K562 (cell line): ENCODE measurements around the gene LY6G6F. TPM values are rescaled to one million over a fixed set of nuclear protein-coding genes. Genes with fewer than 3 reads are reported as not detected.

Experiments
- BRD4 ChIP-seq: fragments of 200-600 bp; sonication (generic); IDR thresholded peaks from 2 replicates; pipeline ENCODE4 v1.6.1; 2017; ENCODE audit warnings: inconsistent platforms
- CHD1 ChIP-seq: fragments of 200-600 bp; sonication (generic); IDR thresholded peaks from one replicate; pipeline ENCODE4 v1.6.1; 2012; ENCODE audit warnings: mild to moderate bottlenecking, moderate library complexity, low read length, inconsistent platforms
- DACH1 ChIP-seq: fragments of 450-650 bp; IDR thresholded peaks from 2 replicates; pipeline ENCODE4 v1.6.1; 2018; ENCODE audit not compliant: partially characterized antibody
- DDX20 ChIP-seq: fragments of 450-650 bp; IDR thresholded peaks from 2 replicates; pipeline ENCODE4 v1.6.1; 2016; ENCODE audit warnings: missing genetic modification characterization, low read depth, mild to moderate bottlenecking, missing compliant biosample characterization, moderate library complexity
- NCOA6 ChIP-seq: fragments of 450-650 bp; IDR thresholded peaks from 2 replicates; pipeline ENCODE4 v1.6.1; 2017; ENCODE audit warnings: mild to moderate bottlenecking
- PRPF4 ChIP-seq: fragments of 200-400 bp; formaldehyde crosslinking; IDR thresholded peaks from one replicate; pipeline ENCODE4 v1.6.1; 2017; ENCODE audit warnings: low read length, low read depth, mild to moderate bottlenecking; ENCODE audit not compliant: insufficient read depth, poor library complexity, severe bottlenecking
- SIN3A ChIP-seq, 2 experiments: fragments of 150-350 bp in 1 of 2; IDR thresholded peaks; 2 replicates each; pipeline ENCODE4 v1.6.1; 2011 to 2016; ENCODE audit warnings: borderline replicate concordance in 2 of 2, low read depth in 2 of 2, low read length in 2 of 2, mild to moderate bottlenecking in 2 of 2, moderate library complexity in 2 of 2; ENCODE audit not compliant: control insufficient read depth in 1 of 2
- SLC30A9 ChIP-seq: fragments of 250-450 bp; sonication (Bioruptor Pico); IDR thresholded peaks from 2 replicates; pipeline ENCODE4 v1.8.0; 2022; ENCODE audit warnings: mild to moderate bottlenecking, moderate library complexity
- SOX6 ChIP-seq: fragments of 450-650 bp; IDR thresholded peaks from 2 replicates; pipeline ENCODE4 v1.6.1; 2014; ENCODE audit warnings: mild to moderate bottlenecking
- TAF1 ChIP-seq: IDR thresholded peaks from 2 replicates; pipeline ENCODE4 v1.6.1; 2011; ENCODE audit warnings: mild to moderate bottlenecking, low read length, moderate library complexity; ENCODE audit not compliant: insufficient read depth, control insufficient read depth, severe bottlenecking; ENCODE audit errors: extremely low read depth
- TRIM24 ChIP-seq, 2 experiments: fragments of 450-650 bp; IDR thresholded peaks; 2 replicates each; pipeline ENCODE4 v1.6.1; 2016
- ZNF224 ChIP-seq: sonication (generic); formaldehyde crosslinking; IDR thresholded peaks from 2 replicates; pipeline ENCODE4 v1.8.0; 2022; ENCODE audit warnings: mild to moderate bottlenecking, missing genetic modification reagents
- ZNF408 ChIP-seq: fragments of 250-450 bp; sonication (Bioruptor Pico); IDR thresholded peaks from 2 replicates; pipeline ENCODE4 v1.4.0; 2020; ENCODE audit warnings: low read depth, mild to moderate bottlenecking, moderate library complexity
- ZNF561 ChIP-seq: fragments of 450-650 bp; formaldehyde crosslinking; conservative IDR thresholded peaks from 2 replicates; pipeline ENCODE4 v1.4.0; 2020; ENCODE audit warnings: mild to moderate bottlenecking, moderate library complexity
- ZSCAN32 ChIP-seq: fragments of 450-650 bp; formaldehyde crosslinking; IDR thresholded peaks from 2 replicates; pipeline ENCODE4 v1.4.0; 2020; ENCODE audit warnings: mild to moderate bottlenecking, moderate library complexity
- polyA plus RNA-seq, 8 experiments: library from polyadenylated mRNA; depleted of rRNA in 4 of 8; stranded (reverse) in 5 of 8; unstranded in 3 of 8; fragments of >200 nt; fragmentation: Nextera tagmentation in 2 of 8; fragmentation: Illumina TruSeq in 1 of 8; extraction: Ambion mirVana in 2 of 8; extraction: Trizol in 1 of 8; gene quantifications; 2 replicates each; pipeline versions ENCODE4 v1.2.1 to v1.2.3, GENCODE V29; 2011 to 2014; ENCODE audit warnings: inconsistent platforms in 1 of 8, missing spikeins in 1 of 8
- total RNA-seq, 7 experiments: library from RNA; depleted of rRNA in 6 of 7; stranded (reverse); fragments of >200 nt in 6 of 7; fragmentation: Illumina TruSeq in 2 of 7; extraction: Trizol in 2 of 7; gene quantifications; 2 replicates each; pipeline versions ENCODE4 v1.2.1 to v1.2.3, GENCODE V29; 2011 to 2021; ENCODE audit warnings: low replicate concordance in 1 of 7
- TF ChIP-seq, protein P1 (sequence below): fragments of 250-450 bp; sonication (Bioruptor Pico); IDR thresholded peaks from 2 replicates; pipeline ENCODE4 v1.5.0; 2021
- TF ChIP-seq, protein P2 (sequence below): fragments of 450-650 bp; formaldehyde crosslinking; IDR thresholded peaks from 2 replicates; pipeline ENCODE4 v1.4.0; 2020; ENCODE audit warnings: mild to moderate bottlenecking, moderate library complexity
- TF ChIP-seq, protein P3 (sequence below), 2 experiments: fragments of 450-650 bp in 1 of 2; sonication (generic) in 1 of 2; formaldehyde crosslinking in 1 of 2; IDR thresholded peaks in 1 of 2; conservative IDR thresholded peaks in 1 of 2; 2 replicates each; pipeline versions ENCODE4 v1.6.1 to v1.8.1; 2016 to 2023; ENCODE audit warnings: mild to moderate bottlenecking in 2 of 2, moderate library complexity in 2 of 2, inconsistent platforms in 1 of 2, missing genetic modification reagents in 1 of 2
- TF ChIP-seq, protein P4 (sequence below): conservative IDR thresholded peaks from 2 replicates; pipeline ENCODE4 v1.6.1; 2011; ENCODE audit warnings: low read depth, mild to moderate bottlenecking, low read length; ENCODE audit not compliant: control insufficient read depth
- TF ChIP-seq, protein P5 (sequence below): fragments of 450-650 bp; formaldehyde crosslinking; IDR thresholded peaks from 2 replicates; pipeline ENCODE4 v1.4.0; 2022; ENCODE audit warnings: mild to moderate bottlenecking, moderate library complexity
- TF ChIP-seq, protein P6 (sequence below): fragments of 250-450 bp; sonication (Bioruptor Pico); IDR thresholded peaks from 2 replicates; pipeline ENCODE4 v1.8.0; 2021; ENCODE audit warnings: borderline replicate concordance, mild to moderate bottlenecking, moderate library complexity; ENCODE audit not compliant: poor library complexity, severe bottlenecking

Gene LY6G6F
- total and polyA plus RNA-seq, 9 of the 15 experiments (the other 6 are each of a cell fraction or from before 2014, with no cell fraction given): 0.14 to 0.50 (median 0.28) TPM; not detected in 2

DNA sequence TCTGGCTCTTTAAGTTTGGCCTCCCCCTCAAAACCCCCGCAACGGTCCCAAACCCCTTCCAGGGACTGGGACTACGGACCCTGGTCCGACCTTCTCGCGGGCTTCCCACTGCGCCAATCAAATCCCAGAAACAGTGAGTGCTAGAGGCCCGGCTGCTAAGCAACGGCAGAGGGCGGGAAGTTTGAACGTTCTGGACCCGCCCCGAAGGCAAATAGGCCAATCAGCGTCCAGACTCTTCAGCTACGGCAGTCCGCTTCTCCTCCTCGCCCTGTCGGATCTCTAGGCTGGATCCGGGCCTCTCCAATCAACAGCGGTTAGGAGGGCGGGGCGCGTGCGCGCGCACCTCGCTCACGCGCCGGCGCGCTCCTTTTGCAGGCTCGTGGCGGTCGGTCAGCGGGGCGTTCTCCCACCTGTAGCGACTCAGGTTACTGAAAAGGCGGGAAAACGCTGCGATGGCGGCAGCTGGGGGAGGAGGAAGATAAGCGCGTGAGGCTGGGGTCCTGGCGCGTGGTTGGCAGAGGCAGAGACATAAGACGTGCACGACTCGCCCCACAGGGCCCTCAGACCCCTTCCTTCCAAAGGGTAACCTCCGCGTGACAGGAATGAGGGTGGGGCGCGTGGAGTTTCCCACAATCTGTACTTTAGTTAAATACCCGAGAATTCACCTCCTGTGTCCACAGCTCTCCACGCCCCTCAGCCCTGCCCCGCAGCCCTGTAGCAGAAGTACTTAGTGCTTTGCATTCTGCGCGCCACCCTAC, 33.2 kb downstream of the LY6G6F start, which contains the start of gene MSH5 (continued):
- TF ChIP-seq, protein P1, sequence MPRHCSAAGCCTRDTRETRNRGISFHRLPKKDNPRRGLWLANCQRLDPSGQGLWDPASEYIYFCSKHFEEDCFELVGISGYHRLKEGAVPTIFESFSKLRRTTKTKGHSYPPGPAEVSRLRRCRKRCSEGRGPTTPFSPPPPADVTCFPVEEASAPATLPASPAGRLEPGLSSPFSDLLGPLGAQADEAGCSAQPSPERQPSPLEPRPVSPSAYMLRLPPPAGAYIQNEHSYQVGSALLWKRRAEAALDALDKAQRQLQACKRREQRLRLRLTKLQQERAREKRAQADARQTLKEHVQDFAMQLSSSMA (CRISPR knock-in tag): peak; percentile 67
- TF ChIP-seq, protein P2, sequence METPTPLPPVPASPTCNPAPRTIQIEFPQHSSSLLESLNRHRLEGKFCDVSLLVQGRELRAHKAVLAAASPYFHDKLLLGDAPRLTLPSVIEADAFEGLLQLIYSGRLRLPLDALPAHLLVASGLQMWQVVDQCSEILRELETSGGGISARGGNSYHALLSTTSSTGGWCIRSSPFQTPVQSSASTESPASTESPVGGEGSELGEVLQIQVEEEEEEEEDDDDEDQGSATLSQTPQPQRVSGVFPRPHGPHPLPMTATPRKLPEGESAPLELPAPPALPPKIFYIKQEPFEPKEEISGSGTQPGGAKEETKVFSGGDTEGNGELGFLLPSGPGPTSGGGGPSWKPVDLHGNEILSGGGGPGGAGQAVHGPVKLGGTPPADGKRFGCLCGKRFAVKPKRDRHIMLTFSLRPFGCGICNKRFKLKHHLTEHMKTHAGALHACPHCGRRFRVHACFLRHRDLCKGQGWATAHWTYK (CRISPR knock-in tag): peak; percentile 39
- TF ChIP-seq DDX20 (tag): no peak
- TF ChIP-seq, protein P3, sequence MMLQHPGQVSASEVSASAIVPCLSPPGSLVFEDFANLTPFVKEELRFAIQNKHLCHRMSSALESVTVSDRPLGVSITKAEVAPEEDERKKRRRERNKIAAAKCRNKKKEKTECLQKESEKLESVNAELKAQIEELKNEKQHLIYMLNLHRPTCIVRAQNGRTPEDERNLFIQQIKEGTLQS (IDR thresholded peaks at IDR 0.05): no peak
- TF ChIP-seq, protein P3 (CRISPR knock-in tag; conservative IDR thresholded peaks at IDR 0.05): peak; percentile 79; the same call in 1 of the 2 replicates
- TF ChIP-seq NCOA6: no peak
- TF ChIP-seq, protein P4, sequence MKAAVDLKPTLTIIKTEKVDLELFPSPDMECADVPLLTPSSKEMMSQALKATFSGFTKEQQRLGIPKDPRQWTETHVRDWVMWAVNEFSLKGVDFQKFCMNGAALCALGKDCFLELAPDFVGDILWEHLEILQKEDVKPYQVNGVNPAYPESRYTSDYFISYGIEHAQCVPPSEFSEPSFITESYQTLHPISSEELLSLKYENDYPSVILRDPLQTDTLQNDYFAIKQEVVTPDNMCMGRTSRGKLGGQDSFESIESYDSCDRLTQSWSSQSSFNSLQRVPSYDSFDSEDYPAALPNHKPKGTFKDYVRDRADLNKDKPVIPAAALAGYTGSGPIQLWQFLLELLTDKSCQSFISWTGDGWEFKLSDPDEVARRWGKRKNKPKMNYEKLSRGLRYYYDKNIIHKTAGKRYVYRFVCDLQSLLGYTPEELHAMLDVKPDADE: no peak
- TF ChIP-seq ZNF408 (CRISPR knock-in tag): no peak
- peak in 1 of 2 experiments; percentile 89; a peak in 1 of 4 replicates for TF ChIP-seq SIN3A (IDR thresholded peaks at IDR 0.05; ENCODE audit: borderline replicate concordance in 2 of 2, control insufficient read depth in 1 of 2, low read depth in 2 of 2, low read length in 2 of 2)
- TF ChIP-seq TAF1: no peak
- TF ChIP-seq, protein P5, sequence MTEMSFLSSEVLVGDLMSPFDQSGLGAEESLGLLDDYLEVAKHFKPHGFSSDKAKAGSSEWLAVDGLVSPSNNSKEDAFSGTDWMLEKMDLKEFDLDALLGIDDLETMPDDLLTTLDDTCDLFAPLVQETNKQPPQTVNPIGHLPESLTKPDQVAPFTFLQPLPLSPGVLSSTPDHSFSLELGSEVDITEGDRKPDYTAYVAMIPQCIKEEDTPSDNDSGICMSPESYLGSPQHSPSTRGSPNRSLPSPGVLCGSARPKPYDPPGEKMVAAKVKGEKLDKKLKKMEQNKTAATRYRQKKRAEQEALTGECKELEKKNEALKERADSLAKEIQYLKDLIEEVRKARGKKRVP (CRISPR knock-in tag): no peak
- TF ChIP-seq, protein P6, sequence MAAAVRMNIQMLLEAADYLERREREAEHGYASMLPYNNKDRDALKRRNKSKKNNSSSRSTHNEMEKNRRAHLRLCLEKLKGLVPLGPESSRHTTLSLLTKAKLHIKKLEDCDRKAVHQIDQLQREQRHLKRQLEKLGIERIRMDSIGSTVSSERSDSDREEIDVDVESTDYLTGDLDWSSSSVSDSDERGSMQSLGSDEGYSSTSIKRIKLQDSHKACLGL: peak; percentile 59
- no peak for TF ChIP-seq SLC30A9
- peak; percentile 50; the same call in 1 of the 2 replicates for TF ChIP-seq ZNF561 (CRISPR knock-in tag)
- TF ChIP-seq CHD1: peak; percentile 96
- no peak for TF ChIP-seq PRPF4
- peak; percentile 24; the same call in 1 of the 2 replicates for TF ChIP-seq ZSCAN32
- peak; percentile 91 for TF ChIP-seq BRD4
- TF ChIP-seq DACH1: no peak
- peak; percentile 91; the same call in 1 of the 2 replicates for TF ChIP-seq ZNF224 (CRISPR knock-in tag)
- no peak for TF ChIP-seq SOX6
- peak; percentile 39 to 40; a peak in 2 of 4 replicates for TF ChIP-seq TRIM24 (IDR thresholded peaks at IDR 0.05)
